IPS-18c (cell line): ENCODE results near the gene PPP6R2.
A peak's percentile ranks its signal among the peaks of the same experiment; 100 is the strongest.

ENCODE experiments used
- H3K4me3 ChIP-seq: 2 replicates; pipeline ENCODE4 v1.7.0; 2013; ENCODE audit warnings: low read depth, mild to moderate bottlenecking, low read length, moderate library complexity; ENCODE audit not compliant: insufficient read depth
- H3K9me3 ChIP-seq: one replicate; pipeline ENCODE4 v1.6.1; 2013; ENCODE audit warnings: mild to moderate bottlenecking, low read length, moderate library complexity; ENCODE audit not compliant: control insufficient read depth, insufficient read depth

PPP6R2 gene

DNA sequence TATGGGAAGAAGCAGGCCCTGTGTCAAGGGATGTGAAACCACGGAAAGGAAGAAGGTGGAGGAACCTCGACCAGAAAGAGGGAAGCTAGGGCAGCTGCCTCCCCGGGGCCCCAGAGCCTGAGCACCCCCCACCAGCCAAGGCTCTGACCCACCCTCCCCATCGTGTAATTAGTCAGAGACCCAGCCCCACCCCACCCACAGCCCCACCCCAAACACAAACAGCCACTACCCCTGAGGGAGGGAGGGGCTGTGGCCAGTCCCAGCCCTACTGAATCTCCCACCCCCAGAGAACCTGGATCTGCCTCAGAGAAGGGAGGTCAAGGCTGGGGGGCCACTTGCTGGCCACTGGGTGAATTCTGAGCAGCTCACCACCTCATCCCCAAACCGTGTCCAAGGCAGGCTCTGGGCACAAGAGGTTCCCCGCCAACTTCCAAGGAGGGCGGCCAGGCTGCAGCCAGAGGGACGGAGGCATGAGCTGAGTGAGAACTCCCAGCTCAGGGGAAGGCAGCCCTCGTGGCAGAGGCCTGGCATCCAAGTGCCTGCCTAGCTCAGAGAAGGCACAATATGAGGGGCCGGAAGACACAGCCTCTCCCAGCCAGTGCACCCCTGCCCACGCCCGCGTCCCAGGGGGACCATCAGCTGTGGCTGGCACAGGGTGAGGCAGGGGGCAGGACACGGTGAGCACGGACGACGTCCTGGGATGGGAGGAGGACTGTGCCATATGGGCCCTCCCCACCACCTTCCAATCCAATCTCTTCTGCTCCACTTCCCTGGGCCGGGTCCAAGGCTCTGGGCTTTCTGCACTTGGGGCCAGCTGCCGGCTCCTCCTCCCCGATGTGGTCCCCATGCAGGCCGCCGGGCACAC, 38.4 kb upstream of the PPP6R2 start:
- H3K9me3 ChIP-seq, result no peaks in the 10 kb centered on the region
- no peak overlapping the region for H3K4me3 ChIP-seq

DNA sequence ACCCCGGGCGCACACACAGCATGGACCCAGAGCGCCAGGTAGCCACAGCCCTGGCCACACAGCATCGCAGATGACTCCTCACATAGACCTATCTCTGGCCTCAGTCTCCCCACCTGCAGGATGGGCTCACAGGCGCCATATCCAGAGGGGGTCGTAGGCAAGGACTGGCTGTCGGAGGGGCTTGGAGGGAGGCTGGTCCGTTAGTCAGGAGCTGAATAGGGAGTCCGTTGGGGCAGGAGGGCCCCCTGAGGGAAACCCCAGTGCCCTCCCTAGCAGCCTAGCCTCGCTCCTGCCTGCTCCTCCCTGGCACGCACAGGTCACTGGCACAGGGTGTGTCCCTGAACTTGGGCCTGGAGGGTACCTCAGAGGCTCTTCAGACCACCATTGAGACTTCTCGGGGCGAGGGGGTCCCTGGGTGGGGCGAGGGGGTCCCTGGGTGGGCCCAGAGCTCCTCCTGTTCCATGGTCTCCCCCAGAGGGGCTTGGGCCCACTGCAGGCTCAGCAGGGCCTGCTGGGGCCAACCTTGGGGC, 37.7 kb upstream of the PPP6R2 start:
- Histone ChIP-seq H3K4me3 (peak overlapping the region; percentile 73; the same call in 1 of the 2 replicates), H3K9me3 (no peaks in the 10 kb centered on the region)

DNA sequence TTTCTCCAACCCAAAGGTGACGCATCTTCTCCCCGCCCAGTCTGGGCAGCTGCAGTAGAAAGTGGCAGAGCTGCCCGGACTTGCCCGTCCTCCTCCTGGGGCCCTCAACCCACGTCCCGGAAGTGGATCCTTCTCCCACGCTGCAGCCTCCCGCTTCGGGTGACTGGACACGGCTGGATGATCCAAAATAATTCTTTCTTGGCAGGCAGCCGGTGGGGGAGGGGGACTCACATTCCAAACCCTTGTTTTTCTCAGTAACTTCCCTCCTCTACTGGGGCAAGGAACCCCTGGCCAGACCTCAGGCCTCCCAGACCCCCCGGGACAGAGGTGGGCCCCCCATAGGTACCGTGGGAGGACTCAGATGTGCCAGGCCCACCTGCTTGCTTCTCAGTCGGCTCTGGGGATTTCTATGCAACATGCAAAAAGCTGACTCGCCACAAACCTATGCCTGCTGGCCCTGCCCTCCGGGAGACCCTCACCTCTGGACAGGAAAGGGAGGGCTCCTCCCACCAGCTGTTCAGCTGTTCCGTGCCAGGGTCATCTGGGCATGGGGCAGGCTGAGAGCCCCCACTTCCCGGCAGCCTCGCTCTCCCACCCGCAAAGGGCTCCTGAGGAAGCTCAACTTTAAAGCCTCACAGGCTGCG, 37.1 kb upstream of the PPP6R2 start:
- Histone ChIP-seq H3K4me3 (peak overlapping the region; percentile 73), H3K9me3 (no peaks in the 10 kb centered on the region)

DNA sequence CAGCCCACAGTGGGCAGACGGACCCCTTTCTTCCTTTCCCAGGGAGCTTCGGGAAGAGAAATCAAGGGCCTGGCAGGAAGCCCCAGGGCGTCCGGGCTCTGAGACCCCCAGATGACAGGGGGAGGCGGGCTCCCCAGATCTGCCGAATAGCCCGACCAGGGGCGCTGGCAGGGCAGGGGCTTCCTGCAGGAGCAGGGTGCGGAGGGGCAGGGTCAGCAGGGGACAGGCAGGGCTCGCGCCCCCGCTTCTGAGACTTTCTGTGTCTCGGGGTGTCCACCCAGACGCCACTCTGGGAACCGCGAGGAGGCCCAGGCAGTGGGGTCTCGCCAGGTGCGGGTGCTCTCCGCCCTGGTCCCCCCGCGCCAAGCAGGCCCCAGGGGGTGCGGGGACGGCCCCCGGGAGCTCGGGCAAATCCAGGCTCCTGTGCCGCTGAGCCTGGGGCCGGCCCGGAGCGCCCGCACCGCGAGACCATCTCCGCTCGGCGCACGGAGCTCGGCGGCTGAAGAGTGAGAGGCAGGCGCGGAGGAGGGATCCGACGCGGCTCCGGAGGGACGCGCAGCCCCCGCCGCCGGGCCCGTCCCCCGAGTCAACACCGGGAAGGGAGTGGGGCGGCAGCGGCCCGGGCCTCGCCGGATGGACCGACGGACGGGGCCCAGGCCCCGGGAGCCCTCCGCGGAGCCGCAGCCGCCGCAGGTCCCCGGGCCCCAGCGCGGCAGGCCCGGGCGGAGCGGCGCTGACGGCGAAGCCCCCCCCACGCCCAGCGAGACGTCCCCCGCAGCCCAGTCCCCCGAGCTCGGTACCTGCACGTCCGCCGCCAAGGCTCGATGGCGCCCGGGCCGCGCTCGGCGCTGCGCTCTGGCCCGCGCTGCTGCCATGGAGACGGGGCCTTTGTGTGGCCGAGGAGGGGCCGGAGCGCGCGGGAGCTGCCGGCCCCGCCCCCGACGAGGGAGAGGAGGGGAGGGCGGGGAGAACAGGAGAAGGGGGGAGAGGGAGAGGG, 36.1 kb upstream of the PPP6R2 start, which contains the start of gene PLXNB2:
Gene PLXNB2 (minus strand): TSS at position 894 of the 997 bp plus-strand sequence. CDS start 17,062 bp downstream, outside the sequence.
- Histone ChIP-seq H3K9me3 (no peaks in the 10 kb centered on the region), H3K4me3 (peak within 1 kb of the TSS; percentile 73)

DNA sequence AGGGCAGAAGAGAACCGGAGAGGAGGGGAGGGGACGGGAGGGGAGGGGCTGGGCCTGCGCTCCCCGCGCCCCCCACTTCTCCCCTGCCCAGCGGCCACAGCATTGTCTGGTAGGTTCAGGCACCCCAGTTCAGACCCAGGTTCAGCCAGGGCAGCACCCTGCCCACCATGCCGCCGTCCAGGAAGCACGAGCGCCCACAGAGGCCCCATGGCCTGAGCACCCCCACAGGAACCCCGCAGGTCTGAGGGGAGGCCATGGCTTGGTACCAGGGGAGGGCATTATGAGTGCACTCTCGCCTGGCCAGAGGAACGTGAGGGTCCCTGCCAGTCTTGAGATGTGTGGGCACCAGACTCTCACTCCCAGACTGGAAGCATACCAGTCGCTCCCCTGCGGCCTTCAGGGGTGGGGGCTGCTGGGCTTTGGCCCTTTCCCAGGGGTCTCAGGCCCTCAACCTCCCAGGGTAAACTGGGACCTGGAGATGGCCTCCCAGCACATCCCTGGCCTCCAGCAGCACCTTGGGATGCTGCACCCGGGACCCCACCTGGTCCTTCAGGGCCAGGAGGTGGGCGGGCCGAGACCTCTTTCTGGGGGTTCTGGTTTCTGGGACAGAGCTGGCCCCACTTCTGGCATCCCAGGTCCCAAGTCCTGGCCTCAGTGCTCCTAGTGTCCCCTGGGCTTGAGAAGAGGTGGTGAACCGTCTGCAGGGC, 35.1 kb upstream of the PPP6R2 start:
- H3K9me3 ChIP-seq, result no peaks in the 10 kb centered on the region
- no peak overlapping the region for H3K4me3 ChIP-seq

DNA sequence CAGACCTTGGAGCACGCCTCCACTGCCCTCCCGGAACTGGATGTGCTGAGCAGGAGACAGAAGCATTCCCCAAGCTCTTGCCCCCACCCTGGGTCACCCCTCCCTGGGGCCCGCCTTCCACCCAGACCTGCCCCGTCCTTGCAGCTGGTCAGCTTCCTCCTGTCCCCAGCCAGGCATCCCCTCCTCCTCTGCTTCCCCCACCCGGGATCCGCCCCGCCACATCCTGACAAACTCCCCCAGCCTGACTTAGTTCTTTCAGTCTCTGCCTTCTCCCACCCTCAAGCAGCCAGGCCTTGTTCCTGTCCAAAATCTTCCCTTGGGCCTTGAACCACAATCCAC, 34.6 kb upstream of the PPP6R2 start:
- Histone ChIP-seq H3K9me3 (no peaks in the 10 kb centered on the region), H3K4me3 (no peak overlapping the region)

DNA sequence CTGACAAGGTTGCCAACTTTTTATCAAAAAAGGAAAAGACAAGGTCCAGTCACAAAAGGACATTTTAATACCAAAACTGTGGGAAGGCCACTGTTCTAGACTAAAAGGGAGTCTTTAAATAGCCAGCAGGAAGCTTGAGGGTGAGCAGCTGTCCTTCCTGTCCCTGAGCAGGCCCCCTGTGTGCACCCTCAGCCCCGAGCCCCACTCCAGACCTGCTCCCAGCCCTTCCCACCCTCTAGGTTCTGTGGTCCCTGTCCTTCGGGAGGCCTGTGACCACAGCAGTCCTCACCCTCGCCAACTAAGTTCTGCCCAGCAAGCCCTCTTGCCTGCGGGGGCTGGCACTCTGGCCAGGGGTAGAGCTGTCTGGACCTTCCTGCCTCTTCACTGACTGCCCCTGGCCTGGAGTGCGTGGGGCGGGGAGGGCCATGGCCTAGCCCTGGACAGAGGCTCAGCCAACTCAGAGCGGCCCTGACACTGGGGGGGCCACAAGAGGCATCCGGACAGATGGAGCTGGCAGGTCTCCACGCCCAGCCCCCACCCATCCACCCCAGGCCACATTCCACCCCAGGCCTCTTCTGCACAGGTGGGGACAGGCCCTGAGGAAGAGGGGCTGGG, 34.0 kb upstream of the PPP6R2 start:
- no peaks in the 10 kb centered on the region for H3K9me3 ChIP-seq
- no peak overlapping the region for H3K4me3 ChIP-seq

DNA sequence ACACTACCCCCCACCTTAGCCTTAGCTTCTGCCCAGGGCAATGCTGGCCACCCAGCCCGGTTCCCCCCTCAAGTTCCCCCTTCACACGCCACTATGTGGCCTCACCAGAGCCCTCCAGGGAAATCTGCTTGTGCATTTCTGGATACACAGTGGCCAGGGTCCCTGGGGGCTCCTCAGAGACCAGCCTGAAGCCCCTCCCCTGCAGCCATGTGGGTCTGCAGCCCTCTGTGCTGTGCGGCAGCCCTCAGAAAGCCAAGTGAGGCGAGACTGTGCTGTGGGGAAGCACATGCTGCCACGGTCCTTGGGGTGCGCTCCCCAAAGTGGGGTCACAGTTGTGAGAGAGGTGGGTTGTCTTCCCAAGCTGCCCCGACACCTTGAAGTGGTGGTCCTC, 33.5 kb upstream of the PPP6R2 start:
- no peaks in the 10 kb centered on the region for H3K9me3 ChIP-seq
- no peak overlapping the region for H3K4me3 ChIP-seq

DNA sequence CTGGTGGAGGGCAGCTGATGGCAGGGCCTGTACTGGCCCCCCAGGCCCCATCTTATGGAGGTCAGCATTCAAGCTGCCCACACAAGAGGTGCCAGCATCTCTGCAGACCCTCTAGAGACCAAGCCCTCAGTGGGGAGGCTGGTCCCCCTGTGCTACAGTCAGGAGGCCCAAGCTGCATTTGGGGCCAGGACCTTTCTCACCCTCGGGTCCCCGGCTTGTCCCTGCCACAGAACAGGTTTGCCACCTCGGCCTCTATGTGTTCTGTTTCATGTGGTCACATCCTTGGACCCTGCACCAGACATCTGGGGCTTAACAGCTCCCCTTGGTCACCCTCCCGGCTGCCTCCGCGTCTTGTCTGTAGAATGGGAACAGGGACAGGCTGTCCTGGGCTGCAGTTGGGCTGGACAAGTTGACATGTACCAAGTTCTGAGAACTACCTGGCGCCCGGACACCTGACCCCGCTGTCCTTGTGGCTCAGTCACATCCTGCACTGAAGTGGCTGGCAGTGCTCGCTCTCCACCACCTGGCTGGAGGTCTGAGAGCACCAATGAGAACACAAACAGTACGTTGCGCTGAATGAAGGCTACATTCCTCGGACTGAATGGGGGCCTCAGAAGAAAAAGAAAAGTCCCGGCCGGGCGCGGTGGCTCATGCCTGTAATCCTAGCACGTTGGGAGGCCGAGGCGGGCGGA, 33.0 kb upstream of the PPP6R2 start:
- no peaks in the 10 kb centered on the region for H3K9me3 ChIP-seq
- H3K4me3 ChIP-seq, result no peak overlapping the region

DNA sequence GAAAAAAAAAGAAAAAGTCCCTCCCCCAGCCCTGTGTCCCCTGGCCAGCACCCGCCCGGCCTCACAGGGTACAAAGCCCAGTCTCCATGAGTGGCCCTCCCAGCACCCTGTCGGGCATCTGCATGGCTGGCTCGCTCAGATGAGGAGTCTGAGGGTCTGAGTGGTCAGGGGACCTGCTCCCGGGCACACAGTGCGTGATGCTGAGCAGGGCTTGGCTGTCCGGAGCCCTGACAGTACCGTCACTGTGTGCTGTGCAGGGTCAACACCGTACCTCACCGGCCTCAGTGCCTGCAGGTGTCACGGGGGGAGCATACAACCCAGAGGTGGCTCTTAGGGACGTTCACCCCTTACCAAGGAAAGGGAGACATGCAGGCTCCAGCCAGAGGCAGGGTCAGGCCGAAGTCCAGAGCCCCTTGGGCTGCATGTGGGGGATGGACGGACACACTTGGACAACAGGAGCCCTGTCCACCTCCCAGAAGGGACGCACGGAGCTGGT, 32.1 kb upstream of the PPP6R2 start:
- no peaks in the 10 kb centered on the region for H3K9me3 ChIP-seq
- no peak overlapping the region for H3K4me3 ChIP-seq

DNA sequence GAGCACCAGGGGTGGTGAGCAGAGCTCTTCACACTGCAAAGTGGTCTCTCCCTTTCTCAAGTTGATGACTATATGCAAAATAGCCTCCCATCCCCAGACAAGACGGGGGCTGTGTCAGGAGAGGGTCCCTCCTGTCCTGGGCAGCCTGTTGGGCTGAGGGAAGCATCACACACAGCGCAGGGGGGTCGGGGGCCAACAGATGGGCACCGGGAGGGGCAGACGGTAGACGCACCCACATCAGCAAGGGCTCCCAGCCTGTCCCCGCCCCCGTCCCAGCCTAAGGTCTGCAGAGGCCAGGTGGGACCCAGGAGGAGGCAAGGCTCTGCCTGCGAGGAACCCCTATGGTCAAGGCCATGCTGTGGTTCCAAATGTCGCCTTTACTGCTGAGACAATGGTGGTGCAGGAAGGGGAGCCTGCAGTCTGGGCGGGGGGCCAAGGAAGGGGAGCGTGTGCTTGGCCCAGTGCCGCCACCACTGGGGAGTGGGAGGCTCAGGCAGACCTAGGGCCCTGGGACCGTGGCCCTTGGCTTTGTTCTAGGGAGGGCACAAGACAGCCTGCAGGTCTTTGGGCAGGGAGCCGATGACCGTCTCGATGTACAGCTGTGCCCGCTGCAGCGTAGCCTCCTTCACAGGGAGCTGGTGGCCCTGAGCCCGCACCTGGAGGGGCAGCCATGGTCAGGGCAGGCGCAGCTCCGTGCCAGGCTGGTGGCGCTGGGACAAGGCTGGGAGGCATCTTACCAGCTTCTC, 31.3 kb upstream of the PPP6R2 start:
- H3K9me3 ChIP-seq, result no peaks in the 10 kb centered on the region
- H3K4me3 ChIP-seq, result no peak overlapping the region

DNA sequence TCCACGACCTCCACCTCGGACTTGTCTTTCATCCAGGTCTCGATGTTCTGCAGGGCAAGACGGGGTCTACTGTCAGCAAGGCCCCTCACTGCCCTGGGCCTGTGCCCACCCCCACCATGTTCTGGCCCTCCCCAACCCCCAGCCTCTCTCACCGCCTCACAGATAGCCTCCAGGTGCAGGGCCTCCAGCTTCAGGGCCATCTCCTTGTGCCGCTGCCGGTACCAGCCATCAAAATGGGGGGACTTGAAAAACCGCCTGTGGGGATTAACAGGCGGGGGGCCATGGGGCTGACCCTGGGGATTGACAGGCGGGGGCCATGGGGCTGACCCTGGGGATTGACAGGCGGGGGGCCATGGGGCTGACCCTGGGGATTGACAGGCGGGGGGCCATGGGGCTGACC, 30.8 kb upstream of the PPP6R2 start:
- H3K9me3 ChIP-seq, result no peaks in the 10 kb centered on the region
- H3K4me3 ChIP-seq, result no peak overlapping the region

DNA sequence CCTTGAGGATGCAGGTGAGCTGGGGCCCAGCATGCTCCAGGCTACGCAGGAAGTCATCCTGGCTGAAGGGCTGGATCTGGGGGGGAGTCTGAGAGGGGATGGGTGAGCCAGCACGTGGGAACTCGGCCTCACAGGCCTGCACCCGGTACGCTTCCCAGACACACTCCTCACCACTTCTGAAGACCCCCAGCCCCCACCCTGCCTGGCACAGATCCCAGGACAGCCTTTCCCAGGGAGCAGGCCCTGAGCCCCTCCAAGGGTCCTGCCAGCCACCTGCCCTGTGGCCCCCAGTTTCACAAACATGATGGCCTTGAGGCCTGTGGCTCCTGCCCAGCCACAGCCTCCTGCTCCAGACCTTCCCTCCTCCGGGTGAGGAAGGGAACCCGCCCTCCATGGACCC, 30.1 kb upstream of the PPP6R2 start:
- H3K4me3 ChIP-seq, result no peak overlapping the region
- no peaks in the 10 kb centered on the region for H3K9me3 ChIP-seq

DNA sequence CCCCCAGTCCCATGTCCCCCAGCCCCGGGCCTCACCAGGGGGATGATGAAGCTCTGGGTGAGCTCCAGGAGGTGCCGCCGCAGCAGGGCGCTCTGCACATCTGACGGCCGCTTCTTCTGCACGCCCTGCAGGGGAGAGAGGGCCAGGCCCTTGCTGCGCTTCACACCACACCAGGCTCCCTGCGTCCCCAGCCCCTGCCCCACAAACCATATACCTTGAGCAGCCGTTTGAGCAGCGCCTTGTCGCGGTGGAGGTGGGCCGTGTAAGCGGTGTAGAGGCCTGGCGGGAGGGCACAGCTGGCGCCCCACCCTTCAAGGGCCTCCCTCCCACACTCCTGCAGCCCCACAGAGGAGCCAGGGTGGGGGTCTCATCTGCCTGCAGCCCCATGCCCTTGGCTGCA, 29.5 kb upstream of the PPP6R2 start:
- Histone ChIP-seq H3K9me3 (no peaks in the 10 kb centered on the region), H3K4me3 (no peak overlapping the region)

DNA sequence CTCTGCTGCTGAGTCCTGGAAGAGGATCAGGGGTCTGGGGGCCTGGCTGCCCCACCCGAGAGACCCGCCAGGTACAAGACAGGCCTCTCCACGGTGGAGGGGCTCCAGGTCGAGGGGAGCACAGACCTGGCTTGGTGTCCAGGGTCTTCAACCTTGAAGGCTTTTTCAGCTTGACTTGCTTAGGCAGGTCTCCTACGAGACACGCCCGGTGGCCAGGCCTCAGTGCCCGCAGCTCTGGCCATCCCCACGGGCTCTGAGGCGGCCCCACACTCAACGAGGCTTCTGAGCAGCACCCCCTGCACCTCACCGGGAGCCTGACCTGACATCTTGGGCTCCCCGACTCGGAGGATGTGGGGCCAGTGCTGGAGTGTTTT, 29.1 kb upstream of the PPP6R2 start:
- no peak overlapping the region for H3K4me3 ChIP-seq
- no peaks in the 10 kb centered on the region for H3K9me3 ChIP-seq
